ENCODE measurements around the gene TEX53. TPM values are rescaled to one million over a fixed set of nuclear protein-coding genes. Genes with fewer than 3 reads are reported as not detected.

The TEX53 gene
- total RNA-seq, 2 donors from 2014 or later = not detected

- H3K36me3 ChIP-seq = no peaks in the 10 kb centered on the region
- no peaks in the 10 kb centered on the region for H3K9me3 ChIP-seq
- no peak for DNase-seq
- no peak overlapping the region for H3K9ac ChIP-seq (ENCODE audit: low read depth in 2 of 2, low read length in 2 of 2)
- H3K4me3 ChIP-seq = no peak overlapping the region
- intact Hi-C loops (cut with DNase I) = no loop called here
- no peaks in the 10 kb centered on the region for H3K4me1 ChIP-seq
- H3K27ac ChIP-seq = no peak overlapping the region
- H3K27me3 ChIP-seq = no peaks in the 10 kb centered on the region
- TF ChIP-seq CTCF (IDR thresholded peaks at IDR 0.05) = no peak
Observed at GRCh38 chr9:114691046-114691955, 33.7 kb upstream of the TEX53 start.

- no peaks in the 10 kb centered on the region for H3K9me3 ChIP-seq
- no peaks in the 10 kb centered on the region for H3K36me3 ChIP-seq
- intact Hi-C loops (cut with DNase I) = no loop called here
- no peaks in the 10 kb centered on the region for H3K4me1 ChIP-seq
- H3K27me3 ChIP-seq = no peaks in the 10 kb centered on the region
- H3K4me3 ChIP-seq = no peak overlapping the region
- H3K9ac ChIP-seq (ENCODE audit: low read depth in 2 of 2, low read length in 2 of 2) = no peak overlapping the region
- DNase-seq = no peak
- H3K27ac ChIP-seq = no peak overlapping the region
- TF ChIP-seq CTCF (IDR thresholded peaks at IDR 0.05) = no peak
Observed at GRCh38 chr9:114690308-114690707, 32.7 kb upstream of the TEX53 start.

- DNase-seq = no peak
- no peak for TF ChIP-seq CTCF (IDR thresholded peaks at IDR 0.05)
- Histone ChIP-seq H3K27ac (no peak overlapping the region), H3K36me3 (no peaks in the 10 kb centered on the region), H3K9ac (ENCODE audit: low read depth in 2 of 2, low read length in 2 of 2) (no peak overlapping the region), H3K4me3 (no peak overlapping the region), H3K4me1 (no peaks in the 10 kb centered on the region), H3K9me3 (no peaks in the 10 kb centered on the region), H3K27me3 (no peaks in the 10 kb centered on the region)
- intact Hi-C loops (cut with DNase I) = no loop called here
Observed at GRCh38 chr9:114689813-114690212, 32.2 kb upstream of the TEX53 start.

GRCh38 chr9:114688909-114689610 is 31.5 kb upstream of the TEX53 start:
- no peaks in the 10 kb centered on the region for H3K9me3 ChIP-seq
- no peaks in the 10 kb centered on the region for H3K27me3 ChIP-seq
- intact Hi-C loops (cut with DNase I) = no loop called here
- DNase-seq = no peak
- no peak overlapping the region for H3K27ac ChIP-seq
- H3K4me1 ChIP-seq = no peaks in the 10 kb centered on the region
- H3K9ac ChIP-seq (ENCODE audit: low read depth in 2 of 2, low read length in 2 of 2) = no peak overlapping the region
- H3K4me3 ChIP-seq = no peak overlapping the region
- no peaks in the 10 kb centered on the region for H3K36me3 ChIP-seq
- TF ChIP-seq CTCF (IDR thresholded peaks at IDR 0.05) = no peak

- H3K4me1 ChIP-seq = no peaks in the 10 kb centered on the region
- H3K4me3 ChIP-seq = no peak overlapping the region
- no peak overlapping the region for H3K27ac ChIP-seq
- no peak for DNase-seq
- H3K27me3 ChIP-seq = no peaks in the 10 kb centered on the region
- H3K9me3 ChIP-seq = no peaks in the 10 kb centered on the region
- H3K36me3 ChIP-seq = no peaks in the 10 kb centered on the region
- intact Hi-C loops (cut with DNase I) = no loop called here
- no peak for TF ChIP-seq CTCF (IDR thresholded peaks at IDR 0.05)
- no peak overlapping the region for H3K9ac ChIP-seq (ENCODE audit: low read depth in 2 of 2, low read length in 2 of 2)
Observed at GRCh38 chr9:114688379-114688778, 30.8 kb upstream of the TEX53 start.
